Middle frontal gyrus (tissue), 1 donor: Measurements from ENCODE around the gene DCC.

Experiments
- DNase-seq: peaks from one replicate; pipeline ENCODE4 v3.0.0-alpha.2; 2015; ENCODE audit warnings: low spot score; ENCODE audit errors: extremely low spot score

DCC gene

DNA sequence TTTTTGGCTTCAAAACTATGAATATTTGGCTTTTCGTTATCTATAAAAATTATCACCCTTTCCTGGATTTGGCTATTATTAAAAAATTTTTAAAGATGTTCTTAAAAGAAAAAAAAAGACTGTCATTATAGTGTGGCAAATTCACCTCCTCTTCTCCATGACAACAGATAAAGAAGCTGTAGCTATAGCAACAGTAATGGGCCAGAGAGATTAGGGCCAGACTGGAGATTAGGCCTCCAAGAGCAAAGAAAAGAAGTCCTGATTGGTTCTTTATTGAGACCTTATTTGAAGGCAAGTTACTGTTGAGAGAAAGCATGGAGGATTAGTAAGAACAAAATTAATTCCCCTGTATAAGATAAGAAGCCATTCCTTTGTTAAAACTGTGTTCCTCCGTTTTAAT, 812.5 kb downstream of the DCC start:
- DNase-seq, result no peak

DNA sequence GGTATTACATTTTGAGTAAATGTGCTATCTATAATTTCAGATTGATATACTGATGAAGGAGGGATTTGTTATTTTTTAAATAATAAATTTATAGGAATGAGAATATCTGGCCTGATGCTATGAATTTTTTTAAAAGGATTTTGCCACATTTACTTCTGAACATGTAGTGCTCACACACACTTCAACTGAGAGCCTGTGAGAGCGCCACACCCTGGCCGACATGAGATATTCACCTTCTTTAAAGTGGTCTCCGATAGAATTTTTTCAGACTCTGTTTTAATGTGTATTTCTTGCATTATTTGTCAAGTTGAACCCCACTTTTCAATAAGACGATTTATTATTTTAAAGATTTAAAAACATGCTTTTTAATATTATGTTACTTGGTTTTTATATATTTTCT, 813.3 kb downstream of the DCC start:
- DNase-seq, result no peak

DNA sequence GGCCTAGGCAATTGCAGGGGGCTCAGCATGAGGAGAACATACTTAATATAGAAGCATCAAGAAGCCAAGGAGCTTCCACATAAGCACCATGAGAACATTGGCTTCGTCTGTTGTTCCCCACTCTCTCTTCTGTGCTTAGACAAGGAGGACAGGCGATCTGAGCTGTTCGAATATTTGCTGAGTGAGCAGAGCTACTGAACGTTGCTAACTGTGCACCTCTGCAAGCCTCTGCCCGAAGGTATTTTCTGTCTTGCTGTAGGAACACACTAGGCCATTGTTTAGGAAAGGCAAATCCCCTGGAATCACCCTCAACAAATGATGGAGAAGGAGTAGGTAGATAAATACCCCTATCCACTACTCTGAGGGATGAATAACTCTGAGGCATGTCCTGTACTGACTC, 813.8 kb downstream of the DCC start:
- DNase-seq, result no peak

DNA sequence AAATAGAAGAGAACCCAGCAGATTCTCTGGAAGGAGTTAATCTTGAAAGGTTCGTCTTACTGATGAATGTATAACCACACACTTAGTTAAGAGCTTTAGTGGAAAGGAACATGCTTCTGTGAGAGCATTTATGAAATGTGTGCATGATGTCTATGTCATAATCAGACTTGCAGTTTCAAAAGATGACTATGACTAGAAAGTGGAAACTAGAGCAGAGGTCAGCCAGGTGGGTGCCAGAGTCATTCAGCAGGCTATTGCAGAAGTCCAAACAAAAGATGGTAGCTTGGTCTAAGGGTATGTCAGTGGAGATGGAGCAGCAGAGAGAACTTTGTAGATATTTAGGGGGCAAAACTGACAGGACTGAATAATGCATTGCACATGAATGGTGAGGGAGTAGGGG, 825.8 kb downstream of the DCC start:
- DNase-seq, result no peak

DNA sequence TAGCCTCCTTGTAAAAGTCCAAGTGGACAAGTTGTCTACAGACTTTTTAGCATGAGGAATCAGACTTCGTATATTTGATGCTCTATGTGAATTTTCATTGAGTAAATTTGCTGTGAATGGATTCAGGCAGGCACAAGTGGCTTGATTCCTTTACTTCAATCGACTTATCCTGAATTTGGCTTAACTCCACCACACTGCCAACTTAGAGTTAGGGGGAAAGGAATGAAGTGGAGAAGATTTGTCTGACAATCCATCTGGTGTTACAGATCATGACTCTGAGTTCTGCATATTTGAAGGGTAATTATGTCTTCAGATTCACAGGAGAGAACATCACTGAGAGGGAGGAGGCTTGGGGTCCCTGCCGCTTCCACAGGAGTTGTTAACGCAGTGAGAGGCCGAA, 829.3 kb downstream of the DCC start:
- DNase-seq, result no peak

DNA sequence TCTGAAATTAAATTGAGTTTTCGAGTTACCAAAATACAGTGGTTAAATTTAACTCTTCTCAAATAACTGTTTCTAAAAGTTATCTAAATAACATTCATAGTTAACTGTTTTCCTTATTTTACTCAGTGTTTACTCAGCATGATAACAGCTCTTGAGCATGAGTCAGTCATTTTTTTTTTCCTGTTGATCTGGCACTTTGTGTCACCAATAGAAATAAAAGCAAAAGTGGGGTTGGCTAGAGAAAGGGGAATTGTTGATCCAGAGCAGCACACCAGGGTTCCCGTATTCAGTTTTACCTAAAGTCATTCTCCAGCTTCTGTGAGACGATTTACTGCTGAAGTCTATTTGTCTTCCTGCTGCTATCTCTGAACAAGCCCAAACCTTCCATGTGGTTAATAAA, 851.6 kb downstream of the DCC start:
- no peak for DNase-seq

DNA sequence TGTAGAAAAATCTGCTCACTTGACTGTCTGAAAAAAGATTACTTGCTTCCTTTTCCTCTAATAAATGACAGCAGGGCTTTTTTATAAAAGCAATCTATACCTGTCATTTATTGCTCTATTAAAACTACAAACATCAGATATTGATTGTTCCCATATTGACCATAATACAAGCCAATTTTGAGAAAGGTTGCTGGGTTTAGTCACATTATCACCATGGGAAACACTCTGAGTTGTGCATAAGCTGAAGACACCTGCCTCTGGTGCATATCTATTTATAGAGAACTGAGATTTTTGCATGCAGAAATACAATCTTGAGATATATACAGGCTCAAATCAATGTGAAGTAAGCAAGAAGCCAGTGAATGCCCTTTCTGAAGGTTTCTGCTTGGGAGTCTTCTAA, 853.9 kb downstream of the DCC start:
- no peak for DNase-seq

DNA sequence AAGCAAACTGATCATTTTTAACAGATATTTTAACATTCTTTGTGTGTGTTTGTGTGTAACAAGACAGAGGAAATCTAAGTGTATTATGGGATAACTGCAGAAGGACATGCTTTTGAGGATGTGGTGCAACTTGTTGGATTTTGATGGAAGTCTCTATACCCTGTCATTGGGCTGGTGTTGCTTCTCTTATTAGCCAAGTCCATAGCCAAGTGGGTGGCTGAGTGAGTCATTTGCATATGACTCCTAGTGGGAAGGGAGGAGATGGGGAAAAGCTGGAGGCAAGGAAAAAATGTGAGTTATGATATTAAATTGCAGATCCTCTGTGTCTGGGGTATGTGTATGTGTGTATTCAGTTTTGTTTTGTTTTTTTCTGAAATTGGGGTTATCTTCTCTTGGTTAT, 879.9 kb downstream of the DCC start:
- no peak for DNase-seq

DNA sequence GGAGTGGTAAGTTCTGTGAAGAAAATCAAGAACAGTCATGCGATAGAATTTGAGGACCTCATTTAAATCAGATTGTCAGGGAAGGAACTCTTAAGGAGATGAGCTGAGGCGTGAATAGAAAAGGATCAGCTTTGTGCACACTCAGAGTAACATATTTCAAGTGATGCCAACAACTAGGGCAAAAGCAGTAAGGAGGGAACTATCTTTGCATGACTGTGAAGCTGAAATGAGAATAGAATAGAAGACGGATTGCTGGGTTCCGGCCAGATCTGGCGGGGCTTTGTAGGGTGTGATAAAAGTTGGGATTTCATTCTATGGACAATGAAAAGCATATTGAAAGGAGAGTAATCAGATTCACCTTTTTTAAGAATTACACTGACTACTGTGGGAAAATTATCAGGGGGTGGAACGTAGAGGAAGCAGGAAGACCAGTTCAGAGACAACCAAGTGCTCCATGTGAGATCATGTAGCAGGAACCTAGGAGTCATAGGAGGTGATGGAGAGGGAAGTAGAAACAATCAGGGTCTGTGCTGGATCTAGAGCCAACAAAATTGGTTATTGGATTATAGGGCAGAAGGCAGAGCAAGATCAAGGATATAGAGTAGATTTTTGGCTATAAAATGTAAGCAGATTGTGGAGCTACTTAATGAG, 884.3 kb downstream of the DCC start:
- no peak for DNase-seq

DNA sequence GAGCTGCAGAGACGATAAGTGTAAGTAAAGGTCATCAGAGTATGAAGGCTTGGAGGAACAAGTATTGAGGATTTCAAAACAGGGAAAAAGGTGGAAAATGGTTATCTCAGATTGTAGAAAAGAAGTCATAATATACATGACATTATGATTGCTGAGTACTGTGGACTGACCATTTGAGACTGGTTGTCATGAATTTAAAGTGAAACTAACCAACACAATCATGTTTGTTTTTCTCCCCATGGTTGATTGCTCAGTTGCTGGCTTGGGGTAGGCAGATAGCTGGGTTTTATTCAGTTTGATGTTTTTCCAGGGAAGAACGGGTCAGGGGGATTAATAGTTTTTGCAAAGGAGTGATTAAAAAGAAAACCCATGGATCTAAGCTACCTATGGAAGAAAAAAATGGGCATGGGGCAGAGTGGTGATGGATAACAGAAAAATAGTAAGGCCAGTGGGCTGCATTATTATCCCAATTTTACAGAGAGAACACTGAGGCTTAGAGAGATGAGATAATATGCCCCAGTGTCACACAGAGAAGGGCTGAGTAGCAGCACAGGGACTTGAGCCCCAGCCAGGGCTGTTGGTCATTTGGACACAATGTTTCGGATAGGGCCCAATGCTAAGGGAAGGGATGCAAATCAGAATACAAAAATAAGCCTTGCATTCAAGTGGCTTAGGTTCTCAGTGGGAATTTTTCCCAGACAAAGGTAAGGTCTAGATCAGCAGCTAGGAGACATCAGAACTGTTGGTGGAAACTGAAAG, 885.7 kb downstream of the DCC start:
- DNase-seq, result no peak

DNA sequence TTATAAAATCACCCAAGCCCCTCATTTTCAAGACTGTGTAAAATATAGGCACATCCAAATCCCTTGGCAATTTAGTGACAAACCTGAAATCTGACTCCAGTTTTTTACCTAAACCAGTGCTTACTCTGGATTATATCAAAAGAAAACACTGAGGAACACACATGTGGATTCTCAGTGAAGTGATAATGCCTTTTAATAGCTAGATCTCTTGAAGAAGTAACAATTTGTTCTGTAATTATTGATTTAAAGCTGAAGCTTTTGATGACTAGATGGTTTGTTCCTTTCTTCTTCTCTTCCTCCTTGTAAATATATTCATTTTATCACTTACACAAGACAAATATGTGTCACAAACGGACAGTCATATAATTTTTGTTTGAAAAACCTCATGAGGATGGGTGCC, 894.6 kb downstream of the DCC start:
- DNase-seq, result no peak

DNA sequence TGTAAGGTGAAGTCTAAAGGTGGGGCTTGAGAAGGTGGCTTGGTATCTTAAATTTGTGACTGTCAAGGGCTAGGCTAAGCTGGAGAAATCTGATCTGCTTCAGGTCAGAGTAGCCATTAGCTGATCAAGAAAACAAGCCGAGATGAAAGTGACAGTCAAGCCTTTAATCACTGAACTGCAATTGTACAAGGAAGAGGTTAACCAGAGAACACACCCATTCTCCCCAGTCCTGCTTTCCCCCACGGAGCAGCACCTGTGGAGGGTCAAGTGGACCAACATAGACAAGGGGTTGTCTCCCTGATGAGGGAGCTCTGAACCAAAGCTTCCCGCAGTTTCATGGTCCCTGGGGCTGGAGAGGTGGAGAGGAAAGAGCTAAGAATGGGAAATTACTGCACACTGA, 901.2 kb downstream of the DCC start:
- no peak for DNase-seq

DNA sequence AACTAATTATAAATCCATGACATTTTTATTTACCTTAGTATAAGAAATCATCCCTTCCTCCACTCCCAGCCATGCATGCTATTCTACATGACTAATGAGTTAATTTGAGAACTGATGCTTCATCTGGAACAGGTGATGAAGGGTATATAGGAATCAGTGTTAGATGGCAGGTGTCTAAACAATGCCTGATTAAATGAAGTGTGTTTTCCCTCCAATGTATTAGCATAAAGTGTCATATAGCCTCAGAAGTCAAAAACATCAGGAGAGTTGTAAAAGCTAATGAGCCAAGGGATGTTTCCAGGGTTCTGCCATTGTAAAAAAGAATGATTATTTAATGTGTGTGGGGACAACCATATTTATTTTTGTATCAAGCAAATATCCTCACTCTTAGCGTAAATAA, 913.8 kb downstream of the DCC start:
- DNase-seq, result no peak

DNA sequence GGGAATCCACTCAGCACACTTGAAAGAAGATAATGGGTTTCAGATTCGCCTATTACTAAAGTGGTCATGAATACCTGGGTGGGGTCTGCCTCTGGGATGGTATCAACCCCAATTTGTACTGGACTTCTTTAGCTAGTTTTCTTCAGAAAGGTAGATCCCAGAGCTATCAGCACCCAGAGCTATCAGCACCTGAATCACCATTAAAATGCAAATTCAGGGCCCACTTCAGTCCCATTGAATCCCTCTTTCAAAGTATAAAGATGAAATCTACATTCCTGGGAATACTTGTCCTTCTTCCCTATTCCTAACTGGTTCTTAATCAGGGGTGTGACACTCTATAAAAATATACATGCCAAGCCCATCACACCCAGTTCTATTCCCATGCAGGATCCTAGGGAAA, 914.3 kb downstream of the DCC start:
- DNase-seq, result no peak

DNA sequence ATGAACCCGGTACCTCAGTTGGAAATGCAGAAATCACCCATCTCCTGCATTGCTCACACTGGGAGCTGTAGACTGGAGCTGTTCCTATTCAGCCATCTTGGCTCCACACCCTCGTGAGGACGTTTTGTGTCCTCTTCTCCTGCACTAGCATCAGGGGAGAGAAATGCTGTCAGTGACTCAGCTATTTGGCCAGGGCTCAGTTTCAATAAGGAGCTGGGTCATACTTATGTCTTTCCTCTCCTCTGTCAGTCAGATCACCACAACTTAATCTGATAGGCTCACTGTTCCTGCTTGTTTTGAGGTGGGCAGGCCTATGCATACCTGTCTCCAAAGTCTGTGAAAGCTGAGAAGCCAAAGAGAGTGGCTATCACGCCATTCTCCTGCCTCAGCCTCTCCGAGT, 921.2 kb downstream of the DCC start:
- no peak for DNase-seq

DNA sequence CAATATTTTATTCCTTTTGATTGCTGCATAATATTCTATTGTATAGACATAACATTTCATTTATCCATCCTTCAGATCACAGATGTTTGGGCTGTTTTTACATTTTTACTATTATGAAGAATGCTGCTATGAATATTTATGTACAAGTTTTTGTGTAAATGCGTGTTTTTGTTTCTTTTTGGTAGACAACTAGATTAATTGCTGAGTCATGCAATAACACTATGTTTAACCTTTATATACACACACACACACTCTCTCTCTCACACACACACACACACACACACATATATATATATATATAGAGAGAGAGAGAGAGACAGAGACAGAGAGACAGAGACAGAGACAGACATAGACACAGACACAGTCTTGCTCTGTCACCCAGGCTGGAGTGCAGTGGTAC, 926.9 kb downstream of the DCC start:
- no peak for DNase-seq

DNA sequence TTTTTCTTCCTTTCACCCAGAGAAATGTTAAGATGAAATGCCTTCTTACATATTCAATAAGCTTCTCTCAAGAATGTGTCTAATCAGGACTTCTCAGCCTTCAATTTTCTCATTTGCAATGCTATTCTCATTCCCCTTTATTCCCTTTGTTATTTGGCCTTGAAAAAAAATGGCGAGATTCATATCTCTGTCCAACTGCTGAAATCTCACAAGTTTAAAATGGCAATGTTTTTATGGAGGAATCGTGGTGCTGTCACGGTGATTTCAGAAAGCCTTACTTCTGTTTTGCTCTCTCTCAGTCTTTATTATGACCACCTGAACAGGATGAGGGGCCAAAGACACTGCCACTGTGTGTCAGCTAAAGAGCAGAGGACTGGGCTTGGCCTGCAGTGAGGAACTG, 928.5 kb downstream of the DCC start:
- DNase-seq, result no peak

DNA sequence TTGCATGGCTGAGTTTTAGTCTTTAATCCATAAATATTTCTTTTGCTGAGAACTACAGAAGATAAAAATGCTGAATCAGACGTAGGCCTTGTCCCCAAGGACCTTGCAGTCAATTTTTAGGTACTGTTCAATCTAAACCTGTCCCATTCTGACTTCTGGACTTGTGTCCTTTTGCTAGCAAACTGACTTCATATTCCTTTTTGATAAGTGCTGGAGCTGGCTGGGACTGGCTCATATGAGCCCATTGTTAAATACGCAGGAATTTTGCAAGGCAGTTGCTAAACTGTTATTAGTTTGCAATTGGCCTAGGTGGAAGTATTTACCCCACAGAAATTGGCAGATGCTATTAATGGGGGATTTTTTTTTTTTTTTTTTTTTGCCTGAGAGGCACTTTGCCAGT, 941.4 kb downstream of the DCC start:
- no peak for DNase-seq

DNA sequence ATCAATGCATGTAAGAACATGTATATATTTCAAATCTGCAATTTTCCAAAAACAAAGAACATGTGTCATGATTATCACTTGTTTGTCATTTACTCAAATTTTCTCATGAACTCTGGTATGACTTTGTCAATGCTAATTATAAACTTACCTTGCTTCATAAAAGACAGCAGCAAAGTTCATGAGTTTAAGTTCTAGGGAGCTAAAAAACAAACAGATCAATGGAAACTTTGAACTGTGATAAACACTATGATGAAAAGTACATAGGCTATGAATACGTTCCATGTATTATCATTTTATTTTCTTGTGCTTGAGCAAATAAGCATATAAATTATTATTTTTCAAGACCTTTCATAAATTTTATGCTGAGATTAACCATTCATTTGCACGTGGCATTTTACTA, 943.7 kb downstream of the DCC start:
- no peak for DNase-seq

DNA sequence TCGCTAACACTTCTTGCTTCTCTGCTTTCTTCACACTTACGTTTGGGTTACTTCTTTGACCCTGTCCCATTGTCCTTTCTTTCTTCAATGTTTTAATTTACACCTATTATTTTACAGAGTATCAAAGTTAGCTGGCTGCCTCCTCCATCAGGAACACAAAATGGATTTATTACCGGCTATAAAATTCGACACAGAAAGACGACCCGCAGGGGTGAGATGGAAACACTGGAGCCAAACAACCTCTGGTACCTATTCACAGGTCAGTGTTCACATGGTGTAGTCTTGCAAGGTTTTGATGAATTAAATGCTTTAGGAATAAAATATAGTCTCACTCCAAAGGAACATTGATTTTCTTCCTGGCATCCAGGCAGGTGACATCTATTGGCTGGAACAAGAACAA, 965.5 kb downstream of the DCC start:
- DNase-seq, result no peak

DNA sequence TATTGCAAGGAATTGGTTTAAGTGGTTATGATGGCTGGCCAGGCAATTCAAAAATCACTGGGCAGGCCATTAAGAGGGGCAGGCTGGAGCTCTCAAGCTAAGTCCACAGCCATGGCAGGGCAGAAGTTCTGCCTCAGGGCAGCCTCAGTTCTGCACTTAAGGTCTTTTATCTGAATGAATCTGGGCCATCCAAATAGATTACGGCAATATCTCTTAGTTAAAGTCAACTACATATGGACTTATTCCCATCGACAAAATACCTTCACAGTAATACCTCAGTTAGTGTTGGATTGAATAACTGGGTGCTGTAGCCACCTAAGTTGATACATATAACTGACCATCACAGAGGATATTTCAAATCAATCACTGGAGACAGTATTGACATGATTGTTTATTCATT, 979.6 kb downstream of the DCC start:
- DNase-seq, result no peak

DNA sequence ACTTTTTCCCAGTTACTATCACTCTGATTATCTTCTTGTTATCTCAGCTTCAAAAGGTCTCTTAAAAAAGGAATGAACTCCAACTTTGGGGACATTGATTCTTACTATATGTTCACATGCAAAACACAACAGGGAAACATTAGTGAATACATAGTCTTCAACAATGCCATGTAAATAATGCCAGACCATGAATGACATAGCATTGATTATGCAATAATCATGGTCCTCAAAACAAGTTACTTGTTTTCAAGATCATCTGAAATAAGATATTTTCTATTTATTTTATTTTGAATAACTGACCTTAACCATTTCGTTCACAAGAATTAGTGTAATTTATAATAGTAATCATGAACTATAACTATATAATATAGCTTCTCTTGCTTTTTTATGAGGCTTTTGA, 982.2 kb downstream of the DCC start:
- DNase-seq, result no peak

DNA sequence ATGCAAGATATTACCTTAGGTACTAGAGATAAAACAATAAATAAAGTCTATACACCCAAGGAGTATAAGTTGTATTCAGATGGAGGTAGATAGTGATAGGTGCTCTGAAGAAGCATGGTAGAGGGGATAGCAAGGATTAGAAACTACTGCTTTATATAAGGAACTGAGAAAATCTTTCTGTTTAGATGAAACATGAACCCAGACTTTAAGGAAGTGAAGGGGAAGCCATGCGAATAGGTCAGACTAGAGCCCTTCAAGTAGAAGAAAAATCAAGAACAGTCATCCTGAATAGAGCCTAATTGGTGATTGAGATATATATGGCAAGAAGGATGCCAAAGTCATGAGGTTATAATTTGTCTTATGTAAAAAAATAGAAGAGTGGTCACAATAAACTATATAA, 984.4 kb downstream of the DCC start:
- no peak for DNase-seq
